ENCODE measurements around the gene AGBL1.

DNA sequence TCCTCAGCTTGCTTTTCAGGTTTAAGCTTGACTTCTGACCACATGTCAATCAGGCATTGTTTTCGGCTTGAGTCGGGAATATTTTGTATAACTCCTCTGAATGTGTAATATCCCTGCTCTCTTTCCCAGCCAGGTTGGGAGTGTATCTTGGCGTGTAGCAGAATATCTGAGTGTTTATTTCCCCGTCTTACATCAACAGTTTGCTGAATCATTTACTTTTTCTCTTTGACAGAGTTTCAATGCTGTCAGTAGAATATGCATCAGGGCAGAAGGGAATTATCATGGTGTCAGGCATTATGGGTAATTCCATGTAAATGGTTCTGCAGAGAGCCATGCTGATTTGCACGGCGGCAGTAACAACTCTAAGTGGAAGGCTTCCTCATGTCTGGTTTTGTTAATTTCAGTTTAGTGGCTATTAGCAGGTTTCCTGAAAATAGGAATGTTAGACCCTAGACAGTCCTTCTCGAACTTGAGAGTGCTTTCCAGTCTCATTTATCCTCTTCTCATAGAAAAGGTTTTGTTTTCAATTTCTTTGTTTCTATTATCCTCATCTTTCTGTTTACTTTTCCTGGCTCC is 566.3 kb downstream of the AGBL1 start:
- TF ChIP-seq EZH2 (IDR thresholded peaks at IDR 0.05; ENCODE audit: insufficient read depth, poor library complexity, severe bottlenecking), result no peak
- no peak for TF ChIP-seq EZH2phosphoT487 (IDR thresholded peaks at IDR 0.05; ENCODE audit: insufficient read depth, low read depth)

Data from GM23248 (cell line).